SK-N-SH treated with all-trans-retinoic acid at 6 μM for 48 hours (cell line): ENCODE results near the gene ARIH2.

Source experiments
- ARNTL ChIP-seq: fragments of 450-650 bp; formaldehyde crosslinking; IDR thresholded peaks from 2 replicates; pipeline ENCODE4 v1.5.0; 2020; ENCODE audit warnings: low read depth, mild to moderate bottlenecking, moderate library complexity, borderline replicate concordance
- PATZ1 ChIP-seq: fragments of 250-450 bp; sonication (Bioruptor Pico); IDR thresholded peaks from 2 replicates; pipeline ENCODE4 v1.8.0; 2020; ENCODE audit warnings: mild to moderate bottlenecking, moderate library complexity, borderline replicate concordance
- ZFP30 ChIP-seq: fragments of 450-650 bp; formaldehyde crosslinking; IDR thresholded peaks from 2 replicates; pipeline ENCODE4 v1.5.0; 2022; ENCODE audit warnings: mild to moderate bottlenecking, moderate library complexity

DNA sequence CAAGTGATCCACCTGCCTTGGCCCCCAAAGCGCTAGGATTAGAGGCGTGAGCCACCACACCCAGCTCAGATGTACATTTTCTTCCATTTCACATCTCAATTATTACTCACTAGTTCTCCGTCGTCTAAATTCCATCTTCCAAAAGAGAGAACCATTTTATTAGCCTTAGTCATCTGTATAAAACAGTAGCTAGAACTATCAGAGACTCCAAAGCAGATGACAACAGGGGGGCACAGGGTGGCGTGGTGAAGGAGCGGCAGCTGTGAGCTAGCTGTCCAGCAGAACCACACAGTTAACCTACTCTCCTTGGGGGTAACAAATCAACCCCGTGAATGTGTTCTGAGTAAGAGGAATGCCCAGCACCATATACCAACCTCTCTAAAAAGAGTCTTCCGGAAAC is 27.0 kb upstream of the ARIH2 start:
- TF ChIP-seq ARNTL (no peak), ZFP30 (CRISPR knock-in tag) (no peak), PATZ1 (CRISPR knock-in tag) (no peak)
